SK-N-SH (cell line): Measurements from ENCODE around the gene PRTFDC1. TPM values are rescaled to one million over a fixed set of nuclear protein-coding genes. Genes with fewer than 3 reads are reported as not detected.

Source experiments
- CTCF ChIA-PET: fragments of 300-600, 350-600 bp; formaldehyde crosslinking; extraction: SDS; loops from one replicate; lab custom pipeline; 2021; lab: Yijun Ruan, JAX
- POLR2A ChIA-PET: fragments of 350-600 bp; sonication (Branson Sonifier 250); formaldehyde crosslinking; extraction: SDS; loops from one replicate; lab custom pipeline; 2020; ENCODE audit warnings: antibody characterized with exemption, inconsistent platforms; lab: Yijun Ruan, JAX
- DNase-seq: peaks from one replicate; pipeline ENCODE4 v3.0.0; 2012
- H2AFZ ChIP-seq: fragments of 200-600 bp; sonication (generic); 2 replicates; pipeline ENCODE4 v1.8.1; 2016; ENCODE audit warnings: antibody characterized with exemption, mild to moderate bottlenecking, low read depth
- H3F3A ChIP-seq: fragments of 200-600 bp; sonication (generic); replicated peaks from 2 replicates; pipeline ENCODE3; 2016; ENCODE audit warnings: antibody characterized with exemption, mild to moderate bottlenecking; ENCODE audit not compliant: insufficient read depth
- H3K27ac ChIP-seq, 2 experiments: fragments of 200-500 bp in 1 of 2; fragments of 200-600 bp in 1 of 2; sonication (Bioruptor generic) in 1 of 2; sonication (generic), shearing (Covaris generic) in 1 of 2; 2 replicates each; pipeline versions ENCODE4 v1.5.1 to v1.6.1; 2014 to 2016; ENCODE audit warnings: low read depth in 2 of 2, inconsistent platforms in 1 of 2, low read length in 1 of 2, mild to moderate bottlenecking in 1 of 2, mixed read lengths in 1 of 2
- H3K27me3 ChIP-seq: fragments of 200-600 bp; sonication (generic), shearing (Covaris generic); 2 replicates; pipeline ENCODE4 v1.6.1; 2016; ENCODE audit warnings: mixed run types; ENCODE audit not compliant: insufficient read depth
- H3K36me3 ChIP-seq, 2 experiments: fragments of 200-500 bp in 1 of 2; fragments of 200-600 bp in 1 of 2; sonication (Bioruptor generic) in 1 of 2; sonication (generic) in 1 of 2; replicated peaks in 1 of 2; 2 replicates each; pipeline versions ENCODE3 to v1.5.1; 2014 to 2016; ENCODE audit warnings: low read length in 1 of 2, mild to moderate bottlenecking in 1 of 2; ENCODE audit not compliant: insufficient read depth in 2 of 2, control insufficient read depth in 1 of 2
- H3K4me1 ChIP-seq, 2 experiments: fragments of 200-500 bp in 1 of 2; fragments of 200-600 bp in 1 of 2; sonication (Bioruptor generic) in 1 of 2; sonication (generic), shearing (Covaris generic) in 1 of 2; 2 replicates each; pipeline versions ENCODE4 v1.5.1 to v1.6.1; 2014 to 2016; ENCODE audit warnings: low read depth in 1 of 2, low read length in 1 of 2, mixed run types in 1 of 2; ENCODE audit not compliant: insufficient read depth in 2 of 2, control insufficient read depth in 1 of 2
- H3K4me2 ChIP-seq: fragments of 200-600 bp; sonication (generic), shearing (Covaris generic); 2 replicates; pipeline ENCODE4 v1.6.1; 2017; ENCODE audit warnings: mixed run types
- H3K4me3 ChIP-seq, 2 experiments: fragments of 200-500 bp in 1 of 2; fragments of 200-600 bp in 1 of 2; sonication (Bioruptor generic) in 1 of 2; sonication (generic), shearing (Covaris generic) in 1 of 2; 2 replicates each; pipeline versions ENCODE4 v1.5.1 to v1.8.1; 2014 to 2016; ENCODE audit warnings: low read depth in 2 of 2, inconsistent platforms in 1 of 2, low read length in 1 of 2, mild to moderate bottlenecking in 1 of 2, mixed read lengths in 1 of 2, moderate library complexity in 1 of 2
- H3K79me2 ChIP-seq: fragments of 200-600 bp; sonication (generic); 2 replicates; pipeline ENCODE4 v1.8.1; 2017; ENCODE audit warnings: mild to moderate bottlenecking; ENCODE audit not compliant: insufficient read depth
- H3K9ac ChIP-seq: fragments of 200-600 bp; sonication (generic); 2 replicates; pipeline ENCODE4 v1.6.1; 2017; ENCODE audit warnings: mixed run types
- H3K9me2 ChIP-seq: fragments of 200-600 bp; sonication (generic); 2 replicates; pipeline ENCODE4 v1.6.1; 2017; ENCODE audit warnings: mixed run types
- H3K9me3 ChIP-seq: fragments of 200-600 bp; sonication (generic); 2 replicates; pipeline ENCODE4 v1.6.1; 2017; ENCODE audit warnings: mixed run types, mild to moderate bottlenecking, moderate library complexity
- H4K20me1 ChIP-seq: fragments of 200-600 bp; sonication (generic); 2 replicates; pipeline ENCODE4 v1.6.1; 2017; ENCODE audit warnings: mild to moderate bottlenecking, mixed run types; ENCODE audit not compliant: insufficient read depth
- FOXJ3 ChIP-seq: sonication (generic); formaldehyde crosslinking; IDR thresholded peaks from 2 replicates; pipeline ENCODE4 v1.5.1; 2020; ENCODE audit warnings: mild to moderate bottlenecking, missing genetic modification reagents
- GABPA ChIP-seq: IDR thresholded peaks from 2 replicates; pipeline ENCODE4 v1.4.0; 2012; ENCODE audit warnings: low read depth, mild to moderate bottlenecking
- IRF3 ChIP-seq: fragments of 150-350 bp; IDR thresholded peaks from 2 replicates; pipeline ENCODE4 v1.6.1; 2016; ENCODE audit warnings: mild to moderate bottlenecking, low read depth, low read length
- MAX ChIP-seq: IDR thresholded peaks from 2 replicates; pipeline ENCODE4 v1.4.0; 2012; ENCODE audit warnings: low read depth
- MEF2A ChIP-seq: IDR thresholded peaks from 2 replicates; pipeline ENCODE4 v1.4.0; 2012; ENCODE audit warnings: low read depth, borderline replicate concordance
- RAD21 ChIP-seq: IDR thresholded peaks from 2 replicates; pipeline ENCODE4 v1.6.1; 2012; ENCODE audit warnings: mild to moderate bottlenecking, low read length
- RCOR1 ChIP-seq: fragments of 150-350 bp; IDR thresholded peaks from 2 replicates; pipeline ENCODE4 v1.6.1; 2017; ENCODE audit warnings: antibody characterized with exemption, low read length
- REST ChIP-seq: IDR thresholded peaks from 2 replicates; pipeline ENCODE4 v1.6.1; 2012; ENCODE audit warnings: mild to moderate bottlenecking, low read depth, low read length, moderate library complexity
- RFX5 ChIP-seq: IDR thresholded peaks from 2 replicates; pipeline ENCODE4 v1.6.1; 2012; ENCODE audit warnings: mild to moderate bottlenecking, improper control_type of control experiment, low read length
- SIN3A ChIP-seq: IDR thresholded peaks from 2 replicates; pipeline ENCODE4 v1.6.1; 2012; ENCODE audit warnings: low read depth, mild to moderate bottlenecking, low read length, moderate library complexity, borderline replicate concordance
- SMC3 ChIP-seq: IDR thresholded peaks from 2 replicates; pipeline ENCODE4 v1.6.1; 2012; ENCODE audit warnings: low read depth, low read length, improper control_type of control experiment
- TAF1 ChIP-seq: IDR thresholded peaks from 2 replicates; pipeline ENCODE4 v1.6.1; 2012; ENCODE audit warnings: low read depth, mild to moderate bottlenecking, low read length, moderate library complexity, borderline replicate concordance
- USF1 ChIP-seq: IDR thresholded peaks from 2 replicates; pipeline ENCODE4 v1.4.0; 2012; ENCODE audit warnings: low read depth, borderline replicate concordance
- USF2 ChIP-seq: fragments of 150-350 bp; IDR thresholded peaks from 2 replicates; pipeline ENCODE4 v1.6.1; 2017; ENCODE audit warnings: antibody characterized with exemption, low read length, low read depth, borderline replicate concordance
- ZBTB33 ChIP-seq: IDR thresholded peaks from 2 replicates; pipeline ENCODE4 v1.4.0; 2012; ENCODE audit warnings: low read depth, borderline replicate concordance
- WGBS: methylation state at CpG from one replicate; pipeline ENCODE4 v1.1.6; 2017; ENCODE audit warnings: low lambda C conversion rate; 5-methylcytosine and 5-hydroxymethylcytosine counted together
- polyA plus RNA-seq, 3 experiments: library from polyadenylated mRNA; depleted of rRNA; stranded (reverse); fragments of >200 nt; gene quantifications; 2 replicates each; pipeline ENCODE4 v1.2.3, GENCODE V29; 2012

PRTFDC1 gene
- polyA plus RNA-seq, 1 of the 3 experiments (the other 2 are of a cell fraction) = 6.6 TPM

GRCh38 chr10:24842856-24843255 is 109.5 kb downstream of the PRTFDC1 start (continued):
- TF ChIP-seq USF1 = no peak
- no peak for TF ChIP-seq RCOR1
- no peak for TF ChIP-seq IRF3
- no peak for TF ChIP-seq USF2
- no peak for TF ChIP-seq SMC3
- no peak for TF ChIP-seq GABPA

- TF ChIP-seq RAD21 (no peak), RFX5 (no peak), MEF2A (no peak), REST (no peak), FOXJ3 (CRISPR knock-in tag) (no peak), MAX (no peak), TAF1 (no peak), ZBTB33 (no peak), SIN3A (no peak)
- Histone ChIP-seq H3K9me3 (0 out of 2 replicates have a peak, but pooled peaks cover 7% of the 10 kb centered on the region), H3K9me2 (no peaks in the 10 kb centered on the region; the same call in 1 of the 2 replicates), H3K9ac (no peak overlapping the region), H4K20me1 (no peaks in the 10 kb centered on the region), H3K27me3 (no peaks in the 10 kb centered on the region), H3K4me1 (no peaks in the 10 kb centered on the region), H3F3A (no peaks in the 10 kb centered on the region), H3K79me2 (no peaks in the 10 kb centered on the region), H3K4me3 (no peak overlapping the region), H2AFZ (no peak overlapping the region), H3K4me2 (no peak overlapping the region), H3K36me3 (no peaks in the 10 kb centered on the region), H3K27ac (no peak overlapping the region)
- CTCF ChIA-PET = no interaction called here
- no peak for DNase-seq
- POLR2A ChIA-PET = no interaction called here
- WGBS = 69% methylated on average over 2 of the region's 2 CpGs
These were observed 110.9 kb downstream of the PRTFDC1 start for GRCh38 chr10:24841530-24841929.
